GM18951 (cell line): ENCODE results near the gene MED13L.
"Not testable (repeated sequence)": the region's sequence is repeated elsewhere in the genome, so short reads cannot be mapped to it uniquely, and the experiment has no call there.

Experiments
- POLR2A ChIP-seq: IDR thresholded peaks from 4 replicates; pipeline ENCODE4 v1.6.1; 2011; ENCODE audit warnings: mild to moderate bottlenecking; ENCODE audit not compliant: insufficient read length, insufficient read depth; ENCODE audit errors: extremely low read depth
- in situ Hi-C: fragments of 300-500 bp; cut with MboI; formaldehyde crosslinking; loops from one replicate; pipeline ENCODE4 v1.12.0; 2022; ENCODE audit warnings: low sequenced_read_pairs, mixed read lengths, inconsistent platforms; ENCODE audit not compliant: unreplicated experiment

Gene MED13L

DNA sequence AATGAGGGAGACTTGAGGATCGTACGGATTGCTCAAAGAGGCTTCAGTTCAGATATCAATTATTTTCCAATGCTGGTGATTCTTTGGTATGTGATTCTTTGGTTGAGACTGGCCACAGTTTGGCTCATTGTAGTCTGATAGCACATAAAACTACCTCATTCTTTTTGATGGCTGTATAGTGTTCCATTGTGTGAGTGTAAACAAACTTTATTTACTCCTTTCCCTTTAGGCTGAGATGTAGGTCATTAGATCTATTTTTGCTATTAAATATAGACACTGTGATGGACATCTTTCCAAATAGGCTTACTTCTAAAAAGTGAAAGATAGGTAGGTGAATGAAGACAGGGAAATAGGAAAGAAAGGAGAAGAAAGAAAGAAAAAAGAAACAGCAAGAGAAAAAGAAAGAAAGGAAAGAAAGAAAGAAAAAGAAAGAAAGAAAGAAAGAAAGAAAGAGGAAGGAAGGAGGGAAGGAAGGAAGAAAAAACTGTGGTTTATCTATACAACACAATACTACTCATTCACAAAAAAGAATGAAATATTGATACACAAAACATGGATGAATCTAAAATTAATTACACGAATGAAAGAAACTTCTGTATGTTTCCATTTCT lies 19.8 kb upstream of the MED13L start:
- no peak for TF ChIP-seq POLR2A
- in situ Hi-C loops: no loop called here

DNA sequence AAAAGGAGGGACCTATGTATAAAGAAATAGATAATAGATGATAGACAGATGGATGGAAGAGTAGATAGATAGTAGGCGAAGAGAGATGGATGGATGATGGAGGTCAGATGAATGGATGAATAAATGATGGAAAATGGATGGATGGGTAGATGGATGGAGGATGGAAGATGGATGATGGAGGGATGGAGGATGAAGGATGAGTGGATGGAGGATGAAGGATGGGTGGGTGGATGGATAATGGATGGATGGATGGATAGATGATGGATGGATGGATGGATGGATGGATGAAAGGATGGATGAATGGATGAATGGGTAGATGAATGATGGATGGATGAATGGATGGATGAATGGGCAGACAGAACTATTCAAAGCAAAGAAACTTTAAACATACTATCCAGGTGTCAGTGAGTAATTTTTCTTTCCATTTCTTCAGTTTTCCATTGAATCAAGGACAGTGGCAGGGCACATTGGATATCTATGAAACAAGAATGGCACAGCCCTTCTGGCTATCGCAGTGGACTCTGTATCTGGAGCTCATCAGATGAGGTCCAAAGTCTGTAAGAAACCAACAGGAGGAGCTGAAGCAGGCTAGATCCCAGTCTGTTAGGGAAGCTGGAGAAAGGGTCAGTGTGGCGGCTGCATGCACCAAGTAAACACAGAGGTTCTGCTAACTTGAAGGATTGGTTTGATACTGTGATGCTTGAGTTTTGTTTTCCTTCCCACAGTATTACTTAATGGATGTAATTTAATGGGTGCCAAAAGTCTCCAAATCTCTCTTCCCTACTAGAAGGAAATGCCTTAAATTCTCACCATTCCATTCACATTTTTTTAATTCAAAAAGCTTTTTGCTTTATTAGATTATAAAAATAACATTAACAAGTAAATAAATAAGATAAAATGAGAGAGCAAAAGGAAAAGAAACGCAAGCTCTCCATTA lies 18.1 kb upstream of the MED13L start:
- TF ChIP-seq POLR2A: no peak
- in situ Hi-C loops: no loop called here

DNA sequence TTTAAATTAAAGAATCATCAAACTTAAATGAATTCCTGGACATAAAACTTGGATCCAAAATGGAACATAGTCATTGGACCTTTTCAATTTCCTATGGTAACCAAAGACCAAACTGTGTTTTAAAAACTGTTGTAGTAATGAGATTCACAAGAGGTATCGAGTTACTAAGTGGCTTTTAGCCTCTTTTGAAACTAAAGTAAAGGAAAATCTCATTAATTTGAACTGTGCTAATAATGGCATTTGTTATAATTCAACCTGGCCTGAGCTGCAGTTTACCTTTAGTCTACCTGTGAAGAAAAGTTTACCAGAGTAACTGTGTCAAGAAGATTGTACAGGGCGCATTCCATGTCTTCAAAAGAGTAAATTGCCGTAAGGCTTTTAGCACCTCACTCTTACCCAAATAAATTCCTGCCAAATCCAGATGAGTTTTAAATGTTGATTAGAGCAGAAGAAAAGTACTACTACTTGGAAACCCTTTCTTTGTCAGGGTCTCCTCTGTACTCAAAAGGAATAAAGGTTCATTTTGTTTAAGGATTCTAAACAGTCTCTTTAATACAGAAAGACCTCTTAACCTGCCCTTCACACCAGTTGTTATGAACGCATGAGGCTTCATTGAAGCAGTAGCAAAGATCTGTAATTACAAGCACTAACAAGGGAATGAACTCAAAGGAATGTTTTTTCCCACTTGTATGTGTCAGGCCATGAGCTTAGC lies 17.1 kb upstream of the MED13L start:
- no peak for TF ChIP-seq POLR2A
- in situ Hi-C loops: no loop called here

GRCh38 chr12:116293687-116294453 lies 16.4 kb upstream of the MED13L start:
- in situ Hi-C loops: no loop called here
- TF ChIP-seq POLR2A: no peak

DNA sequence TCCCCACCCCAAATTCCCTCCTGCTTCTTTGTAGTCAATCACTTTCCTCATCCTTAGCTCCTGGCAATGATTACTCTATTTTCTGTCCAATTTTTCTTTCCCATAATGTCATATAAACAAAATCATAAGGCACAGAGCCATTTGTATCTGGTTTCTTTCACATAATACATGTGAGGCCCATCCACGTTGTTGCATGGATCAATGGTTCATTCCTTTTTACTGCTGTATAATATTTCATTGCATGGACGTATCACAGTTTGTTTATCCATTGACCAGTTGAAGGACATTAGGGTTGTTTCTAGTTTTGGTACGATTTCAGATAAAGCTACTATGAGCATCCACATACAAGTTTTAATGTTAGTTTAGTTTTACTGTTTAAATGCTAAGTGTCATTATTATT lies 13.7 kb upstream of the MED13L start:
- no peak for TF ChIP-seq POLR2A
- in situ Hi-C loops: no loop called here

- TF ChIP-seq POLR2A: no peak
- in situ Hi-C loops: no loop called here
Measured at GRCh38 chr12:116288735-116289134, 11.2 kb upstream of the MED13L start.

GRCh38 chr12:116287842-116288301 lies 10.4 kb upstream of the MED13L start:
- TF ChIP-seq POLR2A: no peak
- in situ Hi-C loops: no loop called here

- in situ Hi-C loops: no loop called here
- TF ChIP-seq POLR2A: no peak
Measured at GRCh38 chr12:116284396-116284795, 6.9 kb upstream of the MED13L start.

GRCh38 chr12:116283881-116284280 lies 6.4 kb upstream of the MED13L start:
- in situ Hi-C loops: not testable (repeated sequence)

DNA sequence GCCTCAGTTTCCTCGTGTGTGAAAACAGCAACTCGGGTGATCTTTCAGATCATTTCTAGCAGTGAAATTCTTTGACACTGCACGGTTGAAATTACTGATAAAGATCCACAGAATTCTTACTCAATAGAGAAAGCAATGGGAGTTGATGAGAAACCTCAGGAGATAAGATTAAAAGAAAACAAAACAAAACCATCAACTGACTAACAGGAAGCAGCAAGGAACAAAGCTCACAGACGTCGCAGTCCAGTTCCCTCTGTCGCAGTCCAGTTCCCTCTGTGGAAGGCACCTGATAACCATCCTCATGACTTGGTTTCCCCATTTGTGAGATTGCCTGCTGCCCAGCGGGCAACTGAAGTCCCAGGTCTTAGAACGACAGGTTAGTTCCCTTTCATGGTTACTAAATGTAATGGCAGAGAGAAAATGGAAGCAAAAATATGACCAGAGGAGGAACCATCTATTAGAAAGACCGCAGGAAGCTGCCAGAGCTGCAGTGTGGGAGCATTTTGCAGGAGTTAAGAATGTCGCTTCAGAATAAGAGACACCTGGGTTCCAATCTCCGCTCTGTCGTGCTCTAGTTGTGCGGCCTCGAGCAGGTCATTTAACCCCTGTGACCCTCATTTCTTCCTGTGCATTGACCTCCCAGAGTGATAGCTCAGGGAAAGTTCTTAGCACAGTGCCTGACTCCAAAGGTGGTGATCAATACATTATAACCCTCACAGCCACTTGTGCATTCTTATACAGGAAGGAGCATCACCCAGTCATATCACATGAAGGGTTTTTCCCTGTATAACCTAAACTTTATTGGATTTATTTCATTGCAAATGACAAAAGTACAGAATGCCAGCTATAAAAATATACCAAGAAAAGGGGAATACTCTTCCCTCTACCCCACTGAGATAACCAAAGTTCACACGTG lies 5.1 kb upstream of the MED13L start:
- in situ Hi-C loops: no loop called here
- TF ChIP-seq POLR2A: no peak

DNA sequence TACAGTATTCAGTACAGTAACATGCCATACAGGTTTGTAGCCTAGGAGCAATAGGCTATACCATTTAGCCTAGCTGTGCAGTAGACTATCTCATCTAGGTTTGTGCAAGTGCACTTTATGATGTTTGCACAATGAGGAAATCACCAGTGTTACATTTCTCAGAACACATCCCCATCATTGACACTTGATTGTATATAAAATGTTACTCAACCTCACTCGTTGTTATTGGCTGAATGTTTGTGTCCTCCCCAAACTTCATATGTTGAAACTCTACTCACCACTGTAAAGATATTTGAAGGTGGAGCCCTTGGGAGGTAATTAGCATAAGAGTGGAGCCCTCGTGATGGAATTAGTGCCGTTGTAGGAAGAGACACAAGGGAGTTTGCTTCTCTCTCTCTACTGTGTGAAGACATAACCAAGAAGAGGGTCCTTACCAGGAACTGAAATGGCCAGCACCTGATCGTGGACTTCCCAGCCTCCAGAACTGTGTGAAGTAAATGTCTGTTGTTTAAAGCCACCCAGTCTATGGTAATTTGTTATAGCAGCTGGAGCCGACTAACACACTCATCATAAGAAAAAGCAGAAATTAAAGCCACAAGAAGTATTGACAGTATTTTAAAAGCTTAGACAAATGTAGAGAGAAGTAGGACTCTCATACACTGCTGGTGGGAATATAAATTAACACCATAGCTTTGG lies 3.2 kb upstream of the MED13L start:
- TF ChIP-seq POLR2A: no peak

DNA sequence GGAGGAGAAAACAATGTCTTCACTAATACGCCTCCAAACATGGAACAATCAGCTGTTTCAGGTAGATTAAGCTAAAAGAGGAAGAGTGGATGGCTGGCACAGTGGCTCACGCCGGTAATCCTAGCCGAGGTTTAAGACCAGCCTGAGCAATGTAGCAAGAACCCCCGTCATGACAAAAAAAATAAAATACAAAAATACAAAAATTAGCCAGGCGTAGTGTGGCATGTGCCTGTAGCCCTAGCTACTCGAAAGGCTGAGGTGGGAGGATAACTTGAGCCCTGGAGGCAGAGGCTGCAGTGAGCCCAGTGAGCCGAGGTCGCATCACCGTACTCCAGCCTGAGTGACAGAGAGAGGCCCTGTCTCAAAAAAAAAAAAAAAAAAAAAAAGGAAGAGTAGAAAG lies 1.2 kb upstream of the MED13L start:
- in situ Hi-C loops: no loop called here

More for the DNA sequence above, 3.2 kb upstream of the MED13L start:
- in situ Hi-C loops: no loop called here

GRCh38 chr12:116278279-116278626 lies 760 bp upstream of the MED13L start:
- in situ Hi-C loops: no loop called here
- no peak for TF ChIP-seq POLR2A

More for the DNA sequence above, 1.2 kb upstream of the MED13L start:
- TF ChIP-seq POLR2A: no peak
